Smooth muscle cell (in vitro differentiated cells): Measurements from ENCODE around the gene INO80B. TPM values are rescaled to one million over a fixed set of nuclear protein-coding genes. Genes with fewer than 3 reads are reported as not detected.

Experiments
- DNase-seq: peaks from one replicate; lab custom pipeline; 2025; ENCODE audit not compliant: unreplicated experiment; lab: John Stamatoyannopoulos, UW
- H2AFZ ChIP-seq: fragments of 200-600 bp; sonication (generic); 2 replicates; pipeline ENCODE4 v1.6.0; 2016; ENCODE audit warnings: antibody characterized with exemption, low read depth, mild to moderate bottlenecking
- H3F3A ChIP-seq: fragments of 200-600 bp; sonication (generic); 2 replicates; pipeline ENCODE4 v1.6.0; 2017; ENCODE audit warnings: antibody characterized with exemption, low read depth
- H3K27ac ChIP-seq: fragments of 200-600 bp; sonication (generic); 2 replicates; pipeline ENCODE4 v1.5.1; 2016; ENCODE audit warnings: low read depth, mild to moderate bottlenecking
- H3K27me3 ChIP-seq: fragments of 200-600 bp; sonication (generic); 2 replicates; pipeline ENCODE4 v1.6.1; 2016; ENCODE audit warnings: low read depth, mild to moderate bottlenecking
- H3K36me3 ChIP-seq: fragments of 200-600 bp; sonication (generic); 2 replicates; pipeline ENCODE4 v1.5.1; 2016; ENCODE audit warnings: low read depth
- H3K4me1 ChIP-seq: fragments of 200-600 bp; sonication (generic); 2 replicates; pipeline ENCODE4 v1.5.1; 2016; ENCODE audit warnings: low read depth
- H3K4me2 ChIP-seq: fragments of 200-600 bp; sonication (generic); 2 replicates; pipeline ENCODE4 v1.6.0; 2016; ENCODE audit warnings: mild to moderate bottlenecking
- H3K4me3 ChIP-seq: fragments of 200-600 bp; sonication (generic); 2 replicates; pipeline ENCODE4 v1.5.1; 2016; ENCODE audit warnings: mild to moderate bottlenecking
- H3K79me2 ChIP-seq: fragments of 200-600 bp; sonication (generic); 2 replicates; pipeline ENCODE4 v1.6.0; 2016; ENCODE audit warnings: low read depth, mild to moderate bottlenecking
- H3K9ac ChIP-seq: fragments of 200-600 bp; sonication (generic); 2 replicates; pipeline ENCODE4 v1.6.0; 2016; ENCODE audit warnings: low read depth
- H3K9me3 ChIP-seq: fragments of 200-600 bp; sonication (generic); replicated peaks from 2 replicates; pipeline ENCODE4 v1.5.1; 2016; ENCODE audit warnings: low read depth
- H4K20me1 ChIP-seq: fragments of 200-600 bp; sonication (generic); 2 replicates; pipeline ENCODE4 v1.6.0; 2016; ENCODE audit warnings: low read depth
- CTCF ChIP-seq: fragments of 200-600 bp; sonication (generic); IDR thresholded peaks from 2 replicates; pipeline ENCODE4 v1.5.1; 2017; ENCODE audit warnings: borderline replicate concordance, mild to moderate bottlenecking, antibody characterized with exemption; ENCODE audit not compliant: insufficient read depth, poor library complexity, severe bottlenecking
- WGBS: methylation state at CpG from one replicate; pipeline ENCODE4 v1.1.7; 2016; ENCODE audit warnings: low lambda C conversion rate; 5-methylcytosine and 5-hydroxymethylcytosine counted together
- polyA plus RNA-seq: library from polyadenylated mRNA; unstranded; fragments of >200 nt; fragmentation: Nextera tagmentation; extraction: Ambion mirVana; gene quantifications from 2 replicates; pipeline ENCODE4 v1.2.1, GENCODE V29; 2016
- total RNA-seq: library from RNA; depleted of rRNA; stranded (reverse); fragments of >200 nt; gene quantifications from 2 replicates; pipeline ENCODE4 v1.2.3, GENCODE V29; 2014

The INO80B gene
- total and polyA plus RNA-seq, 2 experiments from 2014 or later, result 4.7 to 10.4 TPM

- no peak for DNase-seq
- Histone ChIP-seq H3K4me3 (no peak overlapping the region), H4K20me1 (no peaks in the 10 kb centered on the region), H3K4me2 (no peak overlapping the region), H3F3A (peaks cover 5% of the 10 kb centered on the region), H3K36me3 (no peaks in the 10 kb centered on the region), H3K79me2 (no peaks in the 10 kb centered on the region), H3K9ac (no peak overlapping the region), H3K9me3 (no peaks in the 10 kb centered on the region), H3K4me1 (peaks cover 10% of the 10 kb centered on the region), H2AFZ (no peak overlapping the region), H3K27me3 (peaks cover 18% of the 10 kb centered on the region), H3K27ac (no peak overlapping the region)
- 95% methylated on average over 3 of the region's 3 CpGs for WGBS
- TF ChIP-seq CTCF, result no peak
Measured at GRCh38 chr2:74493546-74493945, 38.7 kb downstream of the INO80B start.

- Histone ChIP-seq H3K27ac (no peak overlapping the region), H3K79me2 (no peaks in the 10 kb centered on the region), H3K9ac (no peak overlapping the region), H3K9me3 (no peaks in the 10 kb centered on the region), H3K4me2 (no peak overlapping the region), H4K20me1 (no peaks in the 10 kb centered on the region), H3K4me3 (no peak overlapping the region), H3K4me1 (peaks cover 20% of the 10 kb centered on the region), H2AFZ (no peak overlapping the region), H3K36me3 (no peaks in the 10 kb centered on the region), H3K27me3 (peaks cover 37% of the 10 kb centered on the region), H3F3A (peaks cover 5% of the 10 kb centered on the region)
- WGBS, result 96% methylated on average over 1 of the region's 1 CpG
- TF ChIP-seq CTCF, result no peak
- no peak for DNase-seq
Measured at GRCh38 chr2:74495440-74495839, 40.6 kb downstream of the INO80B start.

- no peak for TF ChIP-seq CTCF
- 66% methylated on average over 19 of the region's 19 CpGs for WGBS
- Histone ChIP-seq H2AFZ (no peak overlapping the region), H3K79me2 (no peaks in the 10 kb centered on the region), H3K4me3 (peak overlapping the region; percentile 46), H3K9ac (no peak overlapping the region), H3K4me2 (peak overlapping the region; percentile 88), H3F3A (peaks cover 5% of the 10 kb centered on the region), H3K9me3 (no peaks in the 10 kb centered on the region), H3K27ac (no peak overlapping the region), H4K20me1 (no peaks in the 10 kb centered on the region), H3K27me3 (peaks cover 49% of the 10 kb centered on the region), H3K36me3 (no peaks in the 10 kb centered on the region), H3K4me1 (peaks cover 25% of the 10 kb centered on the region)
- DNase-seq, result no peak
Measured at GRCh38 chr2:74496997-74497776, 42.3 kb downstream of the INO80B start.
